Astrocyte (in vitro differentiated cells and primary cell): Measurements from ENCODE around the gene SLC9A1.

Source experiments
- EZH2 ChIP-seq: IDR thresholded peaks from 2 replicates; pipeline ENCODE4 v1.6.1; 2012; ENCODE audit warnings: mild to moderate bottlenecking, low read length, inconsistent platforms; ENCODE audit not compliant: insufficient read depth
- TF ChIP-seq, protein P1 (sequence below): IDR thresholded peaks from 2 replicates; pipeline ENCODE4 v1.5.1; 2011; ENCODE audit warnings: low read depth, mild to moderate bottlenecking, inconsistent platforms, low read length, moderate library complexity; ENCODE audit not compliant: insufficient read depth

DNA sequence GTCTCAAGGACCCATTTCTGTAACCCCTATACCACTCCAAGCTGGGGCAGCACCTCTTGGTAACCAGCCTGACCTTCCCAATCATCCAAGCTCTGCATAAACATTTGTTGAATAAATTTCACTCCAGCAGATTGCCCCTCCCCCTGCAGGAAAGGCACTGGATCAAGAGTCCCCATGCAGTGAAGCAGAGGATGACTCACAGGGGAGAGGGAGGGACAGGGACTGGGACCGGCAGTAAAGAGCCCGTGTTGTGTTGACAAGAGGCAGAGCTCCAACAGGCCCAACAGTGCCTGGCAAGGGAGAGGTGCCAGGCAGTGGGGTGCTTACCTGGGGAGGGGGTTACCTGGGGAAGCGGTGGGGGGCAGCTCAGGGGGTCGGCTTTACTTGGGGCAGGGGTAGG lies 32.3 kb downstream of the SLC9A1 start:
- TF ChIP-seq, protein P1, sequence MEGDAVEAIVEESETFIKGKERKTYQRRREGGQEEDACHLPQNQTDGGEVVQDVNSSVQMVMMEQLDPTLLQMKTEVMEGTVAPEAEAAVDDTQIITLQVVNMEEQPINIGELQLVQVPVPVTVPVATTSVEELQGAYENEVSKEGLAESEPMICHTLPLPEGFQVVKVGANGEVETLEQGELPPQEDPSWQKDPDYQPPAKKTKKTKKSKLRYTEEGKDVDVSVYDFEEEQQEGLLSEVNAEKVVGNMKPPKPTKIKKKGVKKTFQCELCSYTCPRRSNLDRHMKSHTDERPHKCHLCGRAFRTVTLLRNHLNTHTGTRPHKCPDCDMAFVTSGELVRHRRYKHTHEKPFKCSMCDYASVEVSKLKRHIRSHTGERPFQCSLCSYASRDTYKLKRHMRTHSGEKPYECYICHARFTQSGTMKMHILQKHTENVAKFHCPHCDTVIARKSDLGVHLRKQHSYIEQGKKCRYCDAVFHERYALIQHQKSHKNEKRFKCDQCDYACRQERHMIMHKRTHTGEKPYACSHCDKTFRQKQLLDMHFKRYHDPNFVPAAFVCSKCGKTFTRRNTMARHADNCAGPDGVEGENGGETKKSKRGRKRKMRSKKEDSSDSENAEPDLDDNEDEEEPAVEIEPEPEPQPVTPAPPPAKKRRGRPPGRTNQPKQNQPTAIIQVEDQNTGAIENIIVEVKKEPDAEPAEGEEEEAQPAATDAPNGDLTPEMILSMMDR = no peak
- no peak for TF ChIP-seq EZH2
